Neural progenitor cell (in vitro differentiated cells): ENCODE measurements around the gene ROR2.

Experiments
- CTCF ChIP-seq: fragments of 200-600 bp; sonication (generic); IDR thresholded peaks from 2 replicates; pipeline ENCODE4 v1.5.1; 2017; ENCODE audit warnings: antibody characterized with exemption, mild to moderate bottlenecking
- EZH2 ChIP-seq: fragments of 200-600 bp; sonication (generic); IDR thresholded peaks from 2 replicates; pipeline ENCODE4 v1.6.1; 2017; ENCODE audit warnings: antibody characterized with exemption, mild to moderate bottlenecking, moderate library complexity
- EZH2phosphoT487 ChIP-seq: fragments of 200-600 bp; sonication (generic); IDR thresholded peaks from 2 replicates; pipeline ENCODE4 v1.6.1; 2017; ENCODE audit warnings: antibody characterized with exemption

GRCh38 chr9:91640428-91640827 is 309.6 kb downstream of the ROR2 start:
- TF ChIP-seq CTCF: no peak
- TF ChIP-seq EZH2: no peak
- no peak for TF ChIP-seq EZH2phosphoT487
